ENCODE measurements around the gene CLSTN2. TPM values are rescaled to one million over a fixed set of nuclear protein-coding genes. Genes with fewer than 3 reads are reported as not detected.

CLSTN2 gene
- total and polyA plus RNA-seq, 4 donors, result 0.09 to 2.2 (median 0.55) TPM

- TF ChIP-seq JUND (IDR thresholded peaks at IDR 0.05), result no peak
- no peak for TF ChIP-seq FOXA2 (IDR thresholded peaks at IDR 0.05)
- TF ChIP-seq SP1 (IDR thresholded peaks at IDR 0.05), result no peak
- TF ChIP-seq EGR1 (IDR thresholded peaks at IDR 0.05; ENCODE audit: low read depth in 2 of 2), result no peak
- TF ChIP-seq NR2F2 (IDR thresholded peaks at IDR 0.05), result no peak
Observed at GRCh38 chr3:140601881-140602280, 666.9 kb downstream of the CLSTN2 start (continued).

GRCh38 chr3:140602781-140603180 is 667.8 kb downstream of the CLSTN2 start:
- H3K27me3 ChIP-seq (ENCODE audit: control insufficient read depth in 4 of 4, insufficient read depth in 4 of 4, low read length in 3 of 4), result no peaks in the 10 kb centered on the region
- H3K36me3 ChIP-seq (ENCODE audit: control insufficient read depth in 4 of 4, insufficient read depth in 3 of 4, low read depth in 1 of 4, low read length in 3 of 4), result no peaks in the 10 kb centered on the region
- peaks cover 0 to 4% (median 2%) of the 10 kb centered on the region in 4 donors for H3K9me3 ChIP-seq (ENCODE audit: control insufficient read depth in 4 of 4, low read length in 3 of 4)
- H3K27ac ChIP-seq (ENCODE audit: low read depth in 1 of 2, low read length in 2 of 2), result no peak overlapping the region
- 89% methylated on average over 2 of the region's 2 CpGs for WGBS
- DNase-seq (ENCODE audit: low spot score), result no peak
- no peak overlapping the region for H3K4me3 ChIP-seq (ENCODE audit: low read depth in 1 of 3, low read length in 3 of 3)
- no peaks in the 10 kb centered on the region for H3K4me1 ChIP-seq (ENCODE audit: control insufficient read depth in 4 of 4, insufficient read depth in 4 of 4, low read length in 3 of 4)
- TF ChIP-seq RXRA (IDR thresholded peaks at IDR 0.05), result no peak
- no peak for TF ChIP-seq JUND (IDR thresholded peaks at IDR 0.05)
- no peak for TF ChIP-seq FOXA1 (IDR thresholded peaks at IDR 0.05)
- no peak for TF ChIP-seq FOXA2 (IDR thresholded peaks at IDR 0.05)
- TF ChIP-seq ZBTB33 (IDR thresholded peaks at IDR 0.05), result no peak
- no peak for TF ChIP-seq ATF3 (IDR thresholded peaks at IDR 0.05)
- no peak overlapping the region for H3K9ac ChIP-seq (ENCODE audit: low read depth in 1 of 2, low read length in 2 of 2)

- no peak for TF ChIP-seq NR2F2 (IDR thresholded peaks at IDR 0.05)
- TF ChIP-seq TAF1 (conservative IDR thresholded peaks at IDR 0.05), result no peak
- no peak for TF ChIP-seq FOXA2 (IDR thresholded peaks at IDR 0.05)
- TF ChIP-seq JUND (IDR thresholded peaks at IDR 0.05), result no peak
- no peak for TF ChIP-seq YY1 (IDR thresholded peaks at IDR 0.05)
- TF ChIP-seq MAX (IDR thresholded peaks at IDR 0.05), result no peak
- no peak for TF ChIP-seq EGR1 (IDR thresholded peaks at IDR 0.05; ENCODE audit: low read depth in 2 of 2)
- no peak for TF ChIP-seq HNF4A (conservative IDR thresholded peaks at IDR 0.05)
- no peak for TF ChIP-seq FOXA1 (IDR thresholded peaks at IDR 0.05)
- TF ChIP-seq SP1 (IDR thresholded peaks at IDR 0.05), result no peak
- TF ChIP-seq REST (IDR thresholded peaks at IDR 0.05), result no peak
- Histone ChIP-seq H3K9ac (ENCODE audit: low read depth in 1 of 2, low read length in 2 of 2) (no peak overlapping the region), H3K4me3 (ENCODE audit: low read depth in 1 of 3, low read length in 3 of 3) (no peak overlapping the region), H3K27me3 (ENCODE audit: control insufficient read depth in 4 of 4, insufficient read depth in 4 of 4, low read length in 3 of 4) (no peaks in the 10 kb centered on the region), H3K27ac (ENCODE audit: low read depth in 1 of 2, low read length in 2 of 2) (no peak overlapping the region), H3K4me1 (ENCODE audit: control insufficient read depth in 4 of 4, insufficient read depth in 4 of 4, low read length in 3 of 4) (no peaks in the 10 kb centered on the region), H3K36me3 (ENCODE audit: control insufficient read depth in 4 of 4, insufficient read depth in 3 of 4, low read depth in 1 of 4, low read length in 3 of 4) (no peaks in the 10 kb centered on the region), H3K9me3 (ENCODE audit: control insufficient read depth in 4 of 4, low read length in 3 of 4) (peaks cover 0 to 4% (median 2%) of the 10 kb centered on the region in 4 donors)
- DNase-seq (ENCODE audit: low spot score), result no peak
- WGBS, result 78% methylated on average over 3 of the region's 3 CpGs
Observed at GRCh38 chr3:140603766-140604165, 668.8 kb downstream of the CLSTN2 start.
